ENCODE results near the gene PNLIPRP1. TPM values are rescaled to one million over a fixed set of nuclear protein-coding genes. Genes with fewer than 3 reads are reported as not detected.

Gene PNLIPRP1
- polyA plus RNA-seq, 3 donors: 0.15 to 0.23 TPM; not detected in 1

DNA sequence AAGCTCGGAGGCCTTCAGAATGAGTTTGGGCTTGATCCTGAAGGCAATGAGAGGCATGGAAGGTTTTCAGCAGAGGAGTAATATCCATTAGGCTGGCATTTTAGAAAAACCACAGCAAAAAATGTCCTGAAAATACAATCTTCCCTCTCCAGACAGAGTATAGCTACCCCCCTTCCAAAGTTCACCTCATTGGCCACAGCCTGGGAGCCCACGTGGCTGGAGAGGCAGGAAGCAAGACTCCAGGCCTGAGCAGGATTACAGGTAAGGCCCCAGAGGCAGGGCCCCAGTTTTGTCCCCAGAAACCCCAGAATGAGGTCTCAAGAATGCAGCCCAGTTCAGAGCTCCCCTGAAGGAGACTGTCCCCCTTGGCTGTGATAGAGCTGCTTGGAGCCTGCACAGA lies 5.3 kb downstream of the PNLIPRP1 start:
- DNase-seq (ENCODE audit: extremely low read depth in 1 of 11, low read depth in 9 of 11, low spot score in 4 of 11): no peak

DNA sequence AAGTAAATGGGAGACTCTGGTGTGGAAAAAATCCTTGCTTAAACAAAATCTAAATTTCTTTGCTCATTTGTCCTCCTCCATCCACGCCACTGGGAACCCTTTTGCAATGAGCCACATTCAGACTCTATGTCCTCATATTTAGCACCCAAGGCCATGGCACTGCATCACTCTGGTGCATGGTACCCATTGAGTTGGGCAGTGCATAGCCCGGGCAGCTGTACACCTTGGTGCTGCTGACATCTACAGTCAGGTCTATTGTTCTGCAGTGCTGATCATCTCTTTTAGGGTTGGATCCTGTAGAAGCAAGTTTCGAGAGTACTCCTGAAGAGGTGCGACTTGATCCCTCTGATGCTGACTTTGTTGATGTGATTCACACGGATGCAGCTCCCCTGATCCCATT lies 6.8 kb downstream of the PNLIPRP1 start:
- no peak for DNase-seq (ENCODE audit: extremely low read depth in 1 of 11, low read depth in 9 of 11, low spot score in 4 of 11)

DNA sequence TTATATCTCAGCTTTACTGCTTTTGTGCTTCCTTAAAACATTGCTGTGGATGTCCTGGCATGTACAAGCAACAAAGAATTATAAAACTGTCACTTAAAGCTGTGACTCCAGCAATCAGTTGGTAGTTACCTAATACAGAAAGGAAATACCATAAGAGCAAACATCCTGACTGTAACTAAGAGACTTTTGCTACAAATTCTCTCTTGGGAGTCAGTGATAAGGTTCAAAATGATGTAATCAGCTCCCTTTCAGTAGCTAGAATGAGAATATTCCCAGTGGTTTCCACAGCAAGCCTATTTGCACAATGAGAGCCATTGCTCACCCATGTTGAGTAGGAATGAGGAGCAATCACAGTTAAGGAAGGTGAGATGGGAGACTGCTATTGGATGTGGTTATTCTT lies 7.6 kb downstream of the PNLIPRP1 start:
- no peak for DNase-seq (ENCODE audit: extremely low read depth in 1 of 11, low read depth in 9 of 11, low spot score in 4 of 11)

- no peak for DNase-seq (ENCODE audit: extremely low read depth in 1 of 11, low read depth in 9 of 11, low spot score in 4 of 11)
Measured at GRCh38 chr10:116599991-116600390, 9.2 kb downstream of the PNLIPRP1 start.

GRCh38 chr10:116602648-116603400 lies 12.1 kb downstream of the PNLIPRP1 start:
- DNase-seq (ENCODE audit: extremely low read depth in 1 of 11, low read depth in 9 of 11, low spot score in 4 of 11): no peak

- no peak for DNase-seq (ENCODE audit: extremely low read depth in 1 of 11, low read depth in 9 of 11, low spot score in 4 of 11)
Measured at GRCh38 chr10:116606061-116606483, 15.3 kb downstream of the PNLIPRP1 start.

- DNase-seq (ENCODE audit: extremely low read depth in 1 of 11, low read depth in 9 of 11, low spot score in 4 of 11): no peak
Measured at GRCh38 chr10:116607336-116607735, 16.6 kb downstream of the PNLIPRP1 start.

DNA sequence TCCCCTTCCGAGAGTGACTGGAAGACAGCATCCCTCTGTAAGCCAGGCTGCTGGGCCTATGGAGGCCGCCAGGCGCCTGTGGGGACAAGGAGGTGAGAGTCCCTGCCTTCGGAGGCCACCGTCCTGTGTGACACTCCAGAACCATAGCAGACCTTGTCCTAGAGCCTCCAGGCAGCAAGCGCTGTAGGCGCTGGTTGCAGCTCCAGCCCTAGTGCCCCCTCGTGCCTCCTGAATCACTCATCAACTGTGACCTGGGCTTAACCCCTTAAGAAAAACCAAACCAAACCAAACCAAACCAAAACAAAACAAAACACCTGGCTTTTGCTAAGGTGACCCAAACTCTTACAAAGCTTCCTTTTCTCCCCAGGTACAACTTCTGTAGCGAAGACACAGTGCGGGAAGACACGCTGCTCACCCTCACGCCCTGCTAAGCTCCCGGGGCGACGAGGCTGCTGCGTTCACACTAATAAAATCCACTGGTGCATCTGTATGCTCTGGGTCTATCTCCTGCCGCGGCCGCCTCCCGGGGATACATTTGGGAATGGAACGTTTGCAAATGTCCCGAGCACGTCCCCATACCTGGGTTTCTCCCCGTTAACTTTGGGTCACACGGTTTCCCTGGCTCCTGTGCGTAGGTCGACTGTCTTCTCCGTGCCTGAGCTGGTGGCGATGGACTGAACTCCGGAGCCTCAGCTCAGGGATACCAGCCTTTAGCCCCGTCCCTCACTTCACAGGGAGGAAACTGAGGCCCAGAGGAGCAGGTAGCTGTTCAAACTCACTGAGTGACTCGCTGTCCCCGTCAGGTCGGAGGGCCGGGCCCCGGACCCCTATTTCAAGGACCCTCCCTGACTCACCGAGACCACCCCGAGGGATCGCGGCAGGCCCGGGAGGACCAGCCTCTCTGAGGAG lies 18.2 kb downstream of the PNLIPRP1 start:
- peak in 1 of 11 donors; percentile 18 for DNase-seq (ENCODE audit: extremely low read depth in 1 of 11, low read depth in 9 of 11, low spot score in 4 of 11)

GRCh38 chr10:116610443-116611152 lies 19.8 kb downstream of the PNLIPRP1 start:
- DNase-seq (ENCODE audit: extremely low read depth in 1 of 11, low read depth in 9 of 11, low spot score in 4 of 11): no peak

- DNase-seq (ENCODE audit: extremely low read depth in 1 of 11, low read depth in 9 of 11, low spot score in 4 of 11): no peak
Measured at GRCh38 chr10:116611153-116611545, 20.4 kb downstream of the PNLIPRP1 start.

DNA sequence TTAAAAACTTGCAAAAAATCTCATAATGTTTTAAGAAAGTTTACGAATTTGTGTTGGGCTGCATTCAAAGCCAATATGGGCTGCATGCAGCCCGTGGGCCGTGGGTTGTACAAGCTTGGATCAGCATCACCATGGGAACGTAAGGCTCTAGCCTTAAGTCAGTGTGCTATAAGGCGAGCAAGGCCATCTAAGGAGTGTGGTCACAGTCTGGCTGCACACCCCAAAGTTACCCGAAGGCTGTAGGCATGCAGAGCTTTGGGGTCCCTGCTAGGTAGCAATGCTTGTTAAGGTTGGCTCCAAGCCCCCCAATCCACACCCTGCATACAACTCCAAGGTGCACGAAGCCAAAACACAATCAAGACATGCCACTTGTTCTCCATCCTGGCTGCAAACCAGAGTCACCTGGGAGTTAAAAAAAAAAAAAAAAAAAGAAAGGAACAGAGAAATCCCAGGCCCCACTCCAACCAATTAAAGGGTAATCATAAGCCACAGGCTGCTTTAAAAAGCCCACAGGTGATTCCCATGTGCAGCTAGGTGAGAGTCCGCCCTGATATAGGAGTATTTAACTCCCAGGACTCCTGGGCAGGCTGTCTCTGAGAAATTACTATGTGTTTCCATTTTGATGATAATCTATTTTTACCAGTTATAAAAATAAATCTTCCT lies 21.5 kb downstream of the PNLIPRP1 start:
- no peak for DNase-seq (ENCODE audit: extremely low read depth in 1 of 11, low read depth in 9 of 11, low spot score in 4 of 11)

DNA sequence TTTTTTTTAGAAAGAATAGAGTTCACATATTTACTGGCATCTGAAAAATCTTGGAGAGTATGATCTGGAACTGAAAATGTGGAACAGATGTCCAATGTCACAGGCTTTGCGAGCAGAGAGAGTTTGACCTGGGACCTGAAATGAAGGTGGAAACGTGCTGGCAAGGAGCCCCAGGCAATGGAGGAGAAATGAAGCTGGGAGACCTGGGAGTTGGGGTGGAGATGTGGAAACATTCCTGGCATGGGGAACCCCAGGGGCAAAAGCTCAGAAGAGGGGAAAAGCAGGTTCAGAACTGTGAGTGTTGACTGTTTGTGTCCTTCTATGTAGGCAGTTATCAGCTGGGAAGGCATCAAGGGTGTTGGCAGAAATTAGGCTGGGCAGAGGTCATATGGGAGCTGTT lies 22.7 kb downstream of the PNLIPRP1 start:
- no peak for DNase-seq (ENCODE audit: extremely low read depth in 1 of 11, low read depth in 9 of 11, low spot score in 4 of 11)

DNA sequence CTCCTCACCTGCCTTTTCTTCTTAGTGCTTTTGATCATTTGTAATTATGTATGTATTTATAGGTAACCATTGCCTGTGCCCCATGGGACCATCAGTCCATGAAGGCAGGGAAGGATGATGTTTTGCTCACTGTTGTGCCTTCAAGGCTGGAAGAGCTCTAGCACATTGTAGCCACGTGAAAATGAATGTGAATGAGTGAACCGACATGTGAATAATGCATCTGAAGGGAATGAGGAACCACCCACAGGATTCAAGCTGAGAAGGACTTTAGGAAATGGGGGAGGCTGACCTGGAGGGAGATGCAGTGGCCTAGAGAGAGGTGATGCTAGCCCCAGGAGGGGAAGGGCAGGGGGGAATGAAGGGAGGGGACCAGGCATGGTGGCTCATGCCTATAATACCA lies 24.0 kb downstream of the PNLIPRP1 start:
- DNase-seq (ENCODE audit: extremely low read depth in 1 of 11, low read depth in 9 of 11, low spot score in 4 of 11): no peak

- no peak for DNase-seq (ENCODE audit: extremely low read depth in 1 of 11, low read depth in 9 of 11, low spot score in 4 of 11)
Measured at GRCh38 chr10:116615199-116615776, 24.5 kb downstream of the PNLIPRP1 start.

- DNase-seq (ENCODE audit: extremely low read depth in 1 of 11, low read depth in 9 of 11, low spot score in 4 of 11): no peak
Measured at GRCh38 chr10:116620423-116621400, 30.0 kb downstream of the PNLIPRP1 start, which contains the start of gene PNLIPRP2. Gene PNLIPRP2, plus strand, starts transcription at chr10:116620953.

DNA sequence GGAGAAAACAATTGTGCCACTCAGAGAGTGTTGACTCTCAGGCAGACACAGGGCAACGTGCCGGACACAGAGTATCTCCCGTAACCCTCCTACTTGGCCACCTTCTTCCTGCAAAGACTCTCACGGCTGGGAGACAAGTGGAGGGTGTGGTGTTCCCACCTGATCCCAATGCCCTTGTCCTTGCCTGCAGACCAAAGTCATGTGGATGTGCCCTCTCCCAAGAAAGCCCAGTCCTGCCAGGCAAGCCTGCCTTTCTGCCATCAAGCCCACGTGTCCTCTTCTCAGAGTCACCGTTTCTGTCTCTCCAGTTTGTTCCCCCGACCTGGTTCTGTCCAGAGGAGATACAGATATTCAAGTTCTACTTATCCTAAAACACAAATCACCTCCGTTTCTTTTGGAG lies 30.7 kb downstream of the PNLIPRP1 start:
- no peak for DNase-seq (ENCODE audit: extremely low read depth in 1 of 11, low read depth in 9 of 11, low spot score in 4 of 11)

DNA sequence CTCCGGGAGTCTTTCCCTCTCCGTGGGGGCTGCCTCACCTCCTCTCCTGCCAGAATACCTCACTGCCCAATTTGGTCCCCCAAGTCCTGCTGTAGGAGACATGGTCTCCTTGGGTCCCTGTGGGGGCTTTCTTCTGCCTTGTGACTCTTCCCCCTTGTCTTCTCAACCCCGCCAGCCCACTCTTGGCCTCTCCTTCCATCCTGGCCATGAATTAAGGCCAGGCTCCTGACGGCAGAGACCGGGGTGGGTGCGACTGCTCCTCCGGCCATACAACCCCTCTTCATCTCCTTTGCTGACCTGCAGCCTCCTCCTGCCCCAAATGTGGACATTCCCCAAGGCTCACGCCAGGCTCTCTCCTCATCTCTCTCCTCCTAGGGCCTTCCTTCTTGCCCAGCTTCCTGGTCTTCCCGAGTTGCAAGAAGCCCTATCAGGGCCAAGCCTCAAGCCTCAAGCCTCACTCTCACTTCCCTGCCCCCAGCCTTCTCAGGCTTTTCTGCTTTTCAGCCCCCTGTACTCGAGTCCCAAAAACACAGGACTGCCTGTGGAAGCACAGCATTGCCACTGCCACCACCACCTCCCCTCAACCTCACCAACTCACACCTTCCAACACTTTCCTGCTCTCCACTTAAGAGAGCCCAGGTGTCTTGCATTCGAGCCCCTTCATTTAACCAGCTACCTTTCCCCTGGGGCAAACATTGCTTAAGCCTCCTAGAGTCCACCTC lies 31.3 kb downstream of the PNLIPRP1 start:
- DNase-seq (ENCODE audit: extremely low read depth in 1 of 11, low read depth in 9 of 11, low spot score in 4 of 11): no peak

All from renal cortex interstitium (tissue), 11 donors.